GM12873 (cell line): Measurements from ENCODE around the gene ZC3H12D.
A peak's percentile ranks its signal among the peaks of the same experiment; 100 is the strongest.

Experiments used
- TF ChIP-seq, protein P1 (sequence below): IDR thresholded peaks from 2 replicates; pipeline ENCODE4 v1.5.1; 2012; ENCODE audit warnings: low read depth, mild to moderate bottlenecking, moderate library complexity, low read length, control low read depth; ENCODE audit not compliant: insufficient read depth; ENCODE audit errors: missing control alignments

Gene ZC3H12D

DNA sequence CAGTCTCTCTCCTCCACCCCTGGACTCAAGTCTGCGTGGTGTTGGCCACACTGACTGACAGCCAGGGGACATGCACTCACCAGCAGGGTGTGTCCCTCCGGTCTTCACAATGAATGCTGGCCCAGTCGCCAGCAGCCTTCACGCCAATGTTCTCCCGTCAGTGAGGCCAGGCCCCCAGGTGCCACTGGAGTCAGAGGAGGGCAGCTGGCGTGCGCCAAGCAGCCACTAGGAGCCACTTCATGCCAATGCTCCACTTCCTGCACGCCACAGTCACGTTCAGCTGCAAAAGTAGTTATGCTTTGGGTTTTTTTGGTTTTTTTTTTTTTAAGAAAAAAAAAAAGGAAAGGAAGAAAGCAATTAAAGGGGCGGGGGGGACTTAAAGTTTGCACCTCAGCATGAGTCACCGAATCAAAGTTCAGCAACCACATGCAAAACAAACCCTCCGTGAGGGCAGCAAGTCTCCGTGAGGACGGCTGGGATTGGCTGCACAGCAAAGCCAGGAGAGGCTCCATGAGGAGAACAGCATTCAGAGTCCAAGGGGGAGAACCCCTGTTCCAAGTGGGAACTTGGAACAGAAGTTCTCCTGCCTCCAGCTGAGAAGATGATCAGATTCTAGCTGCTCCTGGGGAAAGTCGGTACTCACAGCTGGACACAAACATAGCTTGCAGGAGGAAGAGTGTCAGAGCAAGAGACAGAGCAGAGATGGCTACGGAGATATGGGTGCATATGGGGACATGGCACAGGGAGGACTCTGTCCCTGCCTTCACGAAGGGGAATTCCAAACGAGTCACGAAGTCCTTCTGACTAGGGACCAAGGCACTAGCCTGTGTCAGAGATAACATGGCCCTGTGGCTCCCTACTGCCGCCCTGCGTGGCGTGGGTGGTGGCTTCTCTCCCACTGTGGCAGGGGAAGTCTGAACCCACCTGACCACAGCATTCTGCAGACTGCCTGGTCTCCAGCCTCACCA, at the start of gene ZC3H12D:
TSS of gene ZC3H12D (minus strand) at position 282 of the 968 bp plus-strand sequence. CDS start 10,471 bp downstream, outside the sequence.
- TF ChIP-seq, protein P1, sequence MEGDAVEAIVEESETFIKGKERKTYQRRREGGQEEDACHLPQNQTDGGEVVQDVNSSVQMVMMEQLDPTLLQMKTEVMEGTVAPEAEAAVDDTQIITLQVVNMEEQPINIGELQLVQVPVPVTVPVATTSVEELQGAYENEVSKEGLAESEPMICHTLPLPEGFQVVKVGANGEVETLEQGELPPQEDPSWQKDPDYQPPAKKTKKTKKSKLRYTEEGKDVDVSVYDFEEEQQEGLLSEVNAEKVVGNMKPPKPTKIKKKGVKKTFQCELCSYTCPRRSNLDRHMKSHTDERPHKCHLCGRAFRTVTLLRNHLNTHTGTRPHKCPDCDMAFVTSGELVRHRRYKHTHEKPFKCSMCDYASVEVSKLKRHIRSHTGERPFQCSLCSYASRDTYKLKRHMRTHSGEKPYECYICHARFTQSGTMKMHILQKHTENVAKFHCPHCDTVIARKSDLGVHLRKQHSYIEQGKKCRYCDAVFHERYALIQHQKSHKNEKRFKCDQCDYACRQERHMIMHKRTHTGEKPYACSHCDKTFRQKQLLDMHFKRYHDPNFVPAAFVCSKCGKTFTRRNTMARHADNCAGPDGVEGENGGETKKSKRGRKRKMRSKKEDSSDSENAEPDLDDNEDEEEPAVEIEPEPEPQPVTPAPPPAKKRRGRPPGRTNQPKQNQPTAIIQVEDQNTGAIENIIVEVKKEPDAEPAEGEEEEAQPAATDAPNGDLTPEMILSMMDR, result peak; percentile 68

DNA sequence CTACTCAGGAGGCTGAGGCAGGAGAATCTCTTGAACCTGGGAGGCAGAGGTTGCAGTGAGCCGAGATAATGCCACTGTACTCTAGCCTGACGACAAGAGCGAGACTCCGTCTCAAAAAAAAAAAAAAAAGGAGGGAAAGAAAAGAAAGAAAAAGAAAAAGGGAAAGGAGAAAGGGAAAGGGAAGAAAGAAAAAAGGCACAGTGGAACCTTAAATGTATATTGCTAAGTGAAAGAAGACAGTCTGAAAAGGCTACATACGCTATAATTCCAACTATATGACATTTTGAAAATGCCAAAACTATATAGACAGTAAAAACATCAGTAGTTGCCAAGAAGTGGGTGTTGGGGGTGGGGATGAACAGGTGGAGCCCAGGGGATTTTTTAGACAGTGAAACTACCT, 44.8 kb upstream of the ZC3H12D start:
- TF ChIP-seq, protein P1, result no peak

DNA sequence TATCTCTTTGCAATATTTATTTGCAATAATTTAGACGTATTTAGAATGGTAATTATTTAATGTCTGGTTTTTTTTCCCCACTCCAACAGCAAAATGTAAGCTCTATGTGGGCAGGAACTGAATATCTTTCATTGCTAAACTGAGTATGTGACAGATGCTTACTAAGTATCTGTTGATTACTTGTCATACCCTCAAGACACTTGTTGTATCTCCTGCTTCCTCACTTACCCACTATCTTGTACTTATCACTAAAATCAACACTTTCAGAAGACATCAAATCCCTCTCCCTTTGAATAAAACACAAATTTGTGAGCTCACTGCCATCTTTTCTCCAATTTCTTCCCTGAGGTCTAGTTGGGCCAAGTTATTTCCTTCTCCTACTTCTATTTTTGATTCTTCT, 30.7 kb upstream of the ZC3H12D start:
- TF ChIP-seq, protein P1, result no peak

DNA sequence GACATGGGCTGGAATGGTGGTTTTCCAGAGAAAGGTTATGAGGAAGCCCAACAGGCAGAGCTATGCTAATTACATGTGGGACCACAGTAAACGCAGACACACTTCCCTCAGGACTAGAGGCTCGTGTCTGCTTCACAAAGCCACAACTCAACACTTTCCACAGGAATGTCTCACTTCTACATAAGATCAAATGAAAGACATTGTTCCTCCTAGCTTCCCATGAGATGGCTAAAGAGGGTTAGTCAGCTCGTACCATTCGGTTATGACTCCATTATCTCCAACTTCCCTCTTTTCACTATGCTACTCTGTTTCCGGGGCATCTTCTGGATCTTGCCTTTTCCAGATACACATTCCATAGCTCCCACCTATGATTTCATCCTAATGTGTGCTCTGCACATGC, 29.1 kb upstream of the ZC3H12D start:
- TF ChIP-seq, protein P1, result no peak

DNA sequence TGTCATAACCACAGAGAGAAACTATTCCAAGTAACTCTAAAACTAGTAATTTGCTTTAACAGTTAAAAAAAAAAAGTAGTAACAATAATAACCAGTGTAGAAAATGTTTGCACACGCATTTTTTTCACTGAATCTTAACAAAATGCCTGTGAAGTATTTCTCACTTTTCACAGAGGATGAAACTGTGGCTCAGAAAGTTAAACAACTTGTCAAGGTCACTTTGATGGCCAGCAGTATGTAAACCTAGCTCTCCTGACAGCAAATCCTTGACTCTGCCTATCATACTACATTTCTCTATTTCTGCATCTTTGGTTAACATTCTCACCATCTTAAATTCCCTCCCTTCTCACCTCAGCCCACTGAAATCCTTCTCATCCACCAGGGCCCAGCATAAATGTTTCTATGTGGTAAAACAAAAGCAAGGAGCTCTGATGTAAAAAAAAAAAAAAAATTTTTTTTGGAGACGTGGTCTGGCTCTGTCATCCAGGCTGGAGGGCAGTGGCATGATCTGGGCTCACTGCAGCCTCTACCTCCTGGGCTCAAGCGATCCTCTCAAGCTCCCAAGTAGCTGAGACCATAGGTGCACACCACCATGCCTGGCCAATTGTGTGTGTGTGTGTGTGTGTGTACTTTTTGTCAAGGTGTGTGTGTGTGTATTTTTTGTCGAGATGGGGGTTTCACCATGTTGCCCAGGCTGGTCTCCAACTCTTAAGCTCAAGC, 26.1 kb upstream of the ZC3H12D start:
- TF ChIP-seq, protein P1, result no peak

DNA sequence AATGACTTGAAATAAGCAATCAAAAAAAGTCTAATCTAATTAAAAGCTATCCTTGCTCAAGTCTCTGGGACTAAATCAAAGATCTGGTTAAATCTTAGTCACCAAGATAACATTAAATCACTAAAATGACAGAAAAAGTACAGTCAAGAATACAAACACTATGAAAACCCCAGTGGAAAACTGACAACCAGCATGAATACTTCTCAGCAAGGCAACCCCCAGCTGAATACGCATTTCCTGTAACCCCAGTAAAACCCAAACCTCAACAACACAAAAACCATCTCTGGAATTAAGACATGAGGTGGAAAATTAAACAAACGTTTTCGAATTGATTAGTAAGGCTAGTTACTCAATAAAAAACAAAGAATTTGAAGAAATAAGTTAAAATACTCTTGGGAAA, 23.7 kb upstream of the ZC3H12D start:
- TF ChIP-seq, protein P1, result no peak

DNA sequence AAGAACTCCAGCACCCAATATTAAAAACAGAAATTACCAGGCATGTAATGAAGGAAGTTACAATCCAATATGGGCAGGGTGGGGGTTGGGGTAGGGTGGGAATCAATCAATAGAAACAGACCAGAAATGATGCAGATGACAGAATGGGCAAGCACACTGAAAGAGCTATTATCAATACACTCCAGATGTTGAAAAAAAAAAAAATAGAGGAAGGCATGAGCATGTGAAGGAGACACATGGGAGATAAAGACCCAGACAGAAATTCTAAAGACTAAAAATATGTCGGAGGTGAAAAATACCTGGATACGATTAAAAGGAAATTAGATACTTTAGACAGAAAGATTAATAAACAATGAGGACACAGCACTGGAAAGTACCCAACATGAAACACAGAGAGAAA, 19.1 kb upstream of the ZC3H12D start:
- TF ChIP-seq, protein P1, result no peak
